A549 (cell line): ENCODE data around the gene NUP50.

Source experiments
- CEBPB ChIP-seq, 2 experiments: fragments of >200 bp in 1 of 2; sonication (Bioruptor Twin) in 1 of 2; formaldehyde crosslinking in 1 of 2; IDR thresholded peaks; 2 replicates each; pipeline ENCODE4 v1.6.1; 2012 to 2016
- EHMT2 ChIP-seq: fragments of 200-600 bp; sonication (generic); IDR thresholded peaks from 2 replicates; pipeline ENCODE4 v1.6.1; 2016; ENCODE audit warnings: antibody characterized with exemption, low read depth, mild to moderate bottlenecking, moderate library complexity
- EP300 ChIP-seq, 2 experiments: fragments of >200 bp; sonication (Bioruptor Twin); formaldehyde crosslinking; IDR thresholded peaks; 2 replicates in 1 of 2; 3 replicates in 1 of 2; pipeline ENCODE4 v1.6.1; 2016 to 2017
- HDAC2 ChIP-seq: fragments of 200-600 bp; sonication (generic); IDR thresholded peaks from 2 replicates; pipeline ENCODE4 v1.6.1; 2016
- JUN ChIP-seq, 2 experiments: fragments of >200 bp; sonication (Bioruptor Twin); formaldehyde crosslinking; IDR thresholded peaks; 2 replicates in 1 of 2; 3 replicates in 1 of 2; pipeline ENCODE4 v1.6.1; 2016 to 2017
- MAFK ChIP-seq: fragments of 450-650 bp; IDR thresholded peaks from 2 replicates; pipeline ENCODE4 v1.6.1; 2014; ENCODE audit not compliant: partially characterized antibody
- POLR2A ChIP-seq: IDR thresholded peaks from 2 replicates; pipeline ENCODE4 v1.6.1; 2012; ENCODE audit warnings: mild to moderate bottlenecking, low read length
- RNF2 ChIP-seq: fragments of 200-600 bp; sonication (generic); IDR thresholded peaks from 2 replicates; pipeline ENCODE4 v1.6.1; 2016; ENCODE audit warnings: low read depth, mild to moderate bottlenecking, antibody characterized with exemption, moderate library complexity, borderline replicate concordance
- SMC3 ChIP-seq: fragments of >200 bp; sonication (Bioruptor Twin); formaldehyde crosslinking; IDR thresholded peaks from 3 replicates; pipeline ENCODE4 v1.6.1; 2018; ENCODE audit warnings: inconsistent platforms
- ZNF302 ChIP-seq: fragments of 250-450 bp; sonication (Bioruptor Pico); IDR thresholded peaks from 2 replicates; pipeline ENCODE4 v1.9.0; 2021; ENCODE audit warnings: inconsistent platforms, mild to moderate bottlenecking, moderate library complexity
- TF ChIP-seq, protein P1 (sequence below): fragments of >200 bp; sonication (Bioruptor Twin); formaldehyde crosslinking; IDR thresholded peaks from 3 replicates; pipeline ENCODE4 v1.5.1; 2016

DNA sequence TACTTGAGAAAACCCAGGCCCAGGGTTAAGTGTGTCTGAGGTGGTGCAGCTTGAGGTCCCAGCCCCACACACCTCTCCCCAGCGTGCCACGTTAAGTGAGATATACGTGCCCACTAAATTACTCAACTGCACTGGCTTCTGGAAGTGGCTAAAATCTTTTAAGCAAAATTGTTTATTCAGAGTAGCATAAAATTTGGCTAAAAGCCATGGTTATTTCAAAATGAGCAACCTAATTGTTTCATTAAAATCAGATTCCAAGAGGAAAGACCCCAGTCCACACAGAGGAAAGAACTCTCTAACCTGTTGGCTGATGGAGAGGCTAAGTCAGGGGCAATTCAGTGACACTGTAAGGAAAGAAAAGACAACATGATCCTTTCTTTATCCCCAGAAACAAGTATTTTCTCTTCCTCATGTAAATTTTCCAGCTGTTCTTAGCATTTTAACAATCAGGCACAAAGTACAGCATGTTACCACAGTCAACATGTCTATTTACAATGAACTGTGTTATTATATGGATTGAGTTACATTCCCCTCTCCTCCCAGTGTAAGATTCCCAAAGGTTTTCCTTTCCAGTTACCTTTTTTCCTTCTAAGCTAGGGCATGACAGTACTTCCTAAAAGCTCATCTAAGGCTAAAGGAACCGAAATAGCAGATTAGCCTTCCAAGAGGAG lies 26.6 kb downstream of the NUP50 start:
- TF ChIP-seq HDAC2 (no peak), RNF2 (no peak), CEBPB (IDR thresholded peaks at IDR 0.05) (no peak), EP300 (IDR thresholded peaks at IDR 0.05) (no peak), SMC3 (no peak), POLR2A (no peak), MAFK (no peak), EHMT2 (no peak), JUN (IDR thresholded peaks at IDR 0.05) (no peak), ZNF302 (CRISPR knock-in tag) (no peak)
- TF ChIP-seq, protein P1, sequence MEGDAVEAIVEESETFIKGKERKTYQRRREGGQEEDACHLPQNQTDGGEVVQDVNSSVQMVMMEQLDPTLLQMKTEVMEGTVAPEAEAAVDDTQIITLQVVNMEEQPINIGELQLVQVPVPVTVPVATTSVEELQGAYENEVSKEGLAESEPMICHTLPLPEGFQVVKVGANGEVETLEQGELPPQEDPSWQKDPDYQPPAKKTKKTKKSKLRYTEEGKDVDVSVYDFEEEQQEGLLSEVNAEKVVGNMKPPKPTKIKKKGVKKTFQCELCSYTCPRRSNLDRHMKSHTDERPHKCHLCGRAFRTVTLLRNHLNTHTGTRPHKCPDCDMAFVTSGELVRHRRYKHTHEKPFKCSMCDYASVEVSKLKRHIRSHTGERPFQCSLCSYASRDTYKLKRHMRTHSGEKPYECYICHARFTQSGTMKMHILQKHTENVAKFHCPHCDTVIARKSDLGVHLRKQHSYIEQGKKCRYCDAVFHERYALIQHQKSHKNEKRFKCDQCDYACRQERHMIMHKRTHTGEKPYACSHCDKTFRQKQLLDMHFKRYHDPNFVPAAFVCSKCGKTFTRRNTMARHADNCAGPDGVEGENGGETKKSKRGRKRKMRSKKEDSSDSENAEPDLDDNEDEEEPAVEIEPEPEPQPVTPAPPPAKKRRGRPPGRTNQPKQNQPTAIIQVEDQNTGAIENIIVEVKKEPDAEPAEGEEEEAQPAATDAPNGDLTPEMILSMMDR: no peak
